HG02610 (cell line): ENCODE results near the gene PTF1A.

Experiments used
- ATAC-seq: cut with Tn5 transposase; IDR thresholded peaks from one replicate; pipeline ENCODE4 v1.9.1; 2021; ENCODE audit warnings: mild to moderate bottlenecking, moderate library complexity; ENCODE audit not compliant: unreplicated experiment

The PTF1A gene, protein sequence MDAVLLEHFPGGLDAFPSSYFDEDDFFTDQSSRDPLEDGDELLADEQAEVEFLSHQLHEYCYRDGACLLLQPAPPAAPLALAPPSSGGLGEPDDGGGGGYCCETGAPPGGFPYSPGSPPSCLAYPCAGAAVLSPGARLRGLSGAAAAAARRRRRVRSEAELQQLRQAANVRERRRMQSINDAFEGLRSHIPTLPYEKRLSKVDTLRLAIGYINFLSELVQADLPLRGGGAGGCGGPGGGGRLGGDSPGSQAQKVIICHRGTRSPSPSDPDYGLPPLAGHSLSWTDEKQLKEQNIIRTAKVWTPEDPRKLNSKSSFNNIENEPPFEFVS

DNA sequence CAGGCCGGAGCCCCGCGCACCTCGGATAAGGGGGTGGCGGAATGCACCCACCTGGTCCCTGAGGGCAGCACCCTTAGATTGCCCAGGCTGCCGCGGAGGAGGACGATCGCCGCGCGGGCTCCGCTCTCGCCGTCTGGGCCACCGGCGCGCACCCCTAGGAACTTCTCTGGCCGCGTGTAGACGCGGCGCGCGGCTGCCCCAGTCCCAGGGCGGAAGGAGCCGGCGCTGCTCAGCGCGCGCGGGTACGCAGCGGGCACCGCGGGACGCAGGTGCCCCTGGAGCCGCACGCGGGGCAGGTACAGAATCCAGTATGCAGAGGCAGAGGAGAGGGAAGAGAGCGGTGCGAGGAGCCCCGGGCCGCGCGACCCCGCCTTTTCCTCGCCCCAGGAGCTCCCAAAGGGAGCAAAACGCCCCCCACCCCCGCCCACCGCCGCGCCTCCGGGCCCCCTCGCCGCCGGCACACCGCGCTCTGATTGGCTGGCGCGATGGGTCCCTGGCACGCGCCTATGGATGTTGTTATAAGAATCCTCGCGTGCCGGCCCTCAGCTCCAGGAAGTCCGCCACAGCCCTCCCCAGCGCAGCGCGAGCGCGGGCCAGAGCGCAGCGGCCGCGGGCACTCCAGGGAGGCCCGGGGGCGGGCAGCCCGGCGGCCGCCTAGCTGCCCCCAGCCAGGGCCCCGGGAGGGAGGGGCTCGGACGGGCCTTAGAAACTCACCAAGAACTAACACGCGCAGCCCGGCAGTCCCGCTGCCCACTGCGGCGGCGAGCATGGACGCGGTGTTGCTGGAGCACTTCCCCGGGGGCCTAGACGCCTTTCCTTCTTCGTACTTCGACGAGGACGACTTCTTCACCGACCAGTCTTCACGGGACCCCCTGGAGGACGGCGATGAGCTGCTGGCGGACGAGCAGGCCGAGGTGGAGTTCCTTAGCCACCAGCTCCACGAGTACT lies at the start of gene PTF1A:
TSS of gene PTF1A (plus strand) at position 549 of the 948 bp plus-strand sequence. CDS start at position 768, 219 bp downstream.
- ATAC-seq, result no peak

DNA sequence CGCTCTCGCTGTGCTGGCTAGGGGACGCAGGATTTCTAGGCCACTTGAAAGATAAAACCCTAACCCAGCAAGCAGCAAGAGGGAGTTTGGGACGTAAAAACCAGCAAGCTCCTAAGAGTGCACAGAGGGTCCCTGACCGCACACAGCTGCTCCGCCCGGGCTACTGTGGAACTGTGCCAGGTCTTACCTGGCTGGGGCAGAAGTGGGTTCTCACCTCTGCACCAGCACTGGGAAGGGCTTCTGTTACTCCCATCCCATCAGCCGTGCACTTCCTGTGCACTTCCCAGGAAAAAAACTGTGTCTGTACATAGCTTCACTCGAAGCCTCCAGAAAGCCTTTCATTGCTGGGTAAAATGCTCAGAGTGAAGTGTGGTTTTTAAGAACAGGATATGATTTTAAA lies 45.9 kb upstream of the PTF1A start:
- no peak for ATAC-seq

DNA sequence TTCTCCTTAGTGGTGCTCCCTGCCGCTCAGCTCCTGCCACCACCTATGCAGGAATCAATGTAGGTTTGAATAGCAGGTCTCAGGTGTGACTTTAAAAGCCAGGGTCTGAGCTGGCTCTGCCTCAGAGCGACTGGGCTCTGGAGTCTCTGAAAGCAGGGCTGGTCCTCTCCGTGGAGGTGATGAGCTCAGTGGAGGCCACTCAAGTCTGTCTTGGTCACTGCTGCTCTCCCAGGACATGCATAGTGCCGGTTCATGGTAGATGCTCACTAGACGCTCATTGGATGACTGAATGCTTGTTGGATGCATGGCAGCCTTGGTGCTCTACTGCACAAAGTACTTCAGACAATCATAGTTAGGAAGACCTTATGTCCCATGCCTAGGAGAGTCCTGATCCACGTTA lies 45.1 kb upstream of the PTF1A start:
- ATAC-seq, result no peak

DNA sequence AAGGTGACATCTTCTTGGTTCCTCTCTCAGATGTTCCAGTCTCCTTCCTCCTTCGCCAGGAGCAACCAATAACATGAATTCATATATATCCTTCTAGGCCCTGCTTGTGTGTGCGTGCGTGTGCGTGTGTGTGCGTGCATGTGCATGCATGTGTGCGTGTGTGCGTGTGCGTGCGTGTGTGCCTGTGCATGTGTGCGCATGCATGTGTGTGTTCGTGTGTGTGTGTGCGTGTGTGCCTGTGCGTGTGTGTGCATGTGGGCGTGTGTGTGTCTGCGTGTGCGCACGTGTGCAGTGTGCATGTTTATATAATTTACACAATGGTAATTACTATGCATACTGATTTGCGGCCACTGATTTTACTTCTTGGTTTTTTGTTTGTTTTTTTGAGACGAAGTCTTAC lies 43.9 kb upstream of the PTF1A start:
- no peak for ATAC-seq

DNA sequence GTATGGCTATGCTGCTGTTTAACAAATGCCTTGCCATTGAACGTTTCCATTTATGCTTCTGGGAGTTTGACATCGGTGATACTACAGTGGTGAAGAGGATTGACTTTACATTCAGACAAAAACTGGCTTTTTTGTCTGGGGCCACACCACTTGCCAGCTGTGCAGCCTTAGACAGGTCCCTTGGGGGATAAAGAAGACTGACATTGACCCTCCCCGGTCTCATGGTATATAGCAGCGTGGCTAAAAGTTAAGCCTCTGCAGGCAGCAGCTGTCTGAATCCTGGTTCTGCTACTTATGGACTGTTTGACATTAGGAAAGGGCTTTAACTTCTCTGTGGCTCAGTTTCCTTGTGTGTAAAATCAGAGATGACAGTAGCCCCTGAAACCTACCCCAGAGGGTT lies 42.0 kb upstream of the PTF1A start:
- no peak for ATAC-seq

DNA sequence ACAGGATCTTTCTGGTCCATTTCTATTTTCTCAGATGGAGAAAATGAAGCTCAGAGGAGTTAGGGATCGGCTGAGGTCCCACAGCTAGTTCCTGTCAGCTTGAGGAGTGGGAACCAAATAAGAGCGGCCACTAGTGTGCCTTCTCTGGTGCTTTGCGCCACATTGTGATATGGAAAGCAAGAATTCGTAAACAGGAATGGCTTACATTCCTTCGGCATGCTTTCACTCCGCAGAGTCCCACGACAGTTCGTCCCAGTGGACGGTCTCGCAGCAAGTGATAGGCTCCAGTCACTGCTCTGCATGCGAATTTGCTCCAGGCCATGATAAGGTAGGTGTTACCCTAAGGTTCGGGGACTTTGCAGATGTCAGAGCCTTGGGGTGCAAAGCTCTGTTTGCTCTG lies 41.5 kb upstream of the PTF1A start:
- ATAC-seq, result no peak

DNA sequence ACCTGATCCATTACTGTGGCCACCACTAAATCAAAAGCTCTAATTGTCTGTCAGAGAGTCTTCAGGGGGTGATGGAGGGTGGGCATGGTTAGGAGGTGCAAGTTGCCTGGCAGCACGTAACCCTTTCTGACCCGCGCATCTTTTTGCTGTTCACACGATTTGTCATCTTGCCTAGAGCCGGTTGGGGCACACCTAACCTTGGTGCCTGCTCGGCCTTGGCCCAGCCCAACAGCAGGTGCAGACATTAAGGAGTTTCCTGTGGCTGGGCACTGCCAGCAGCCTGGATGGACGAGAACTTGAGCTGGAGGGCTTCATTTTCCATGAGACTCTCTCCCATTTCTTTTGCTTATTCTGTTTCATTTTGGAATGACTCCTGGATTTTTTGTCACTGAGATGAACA lies 41.0 kb upstream of the PTF1A start:
- no peak for ATAC-seq

DNA sequence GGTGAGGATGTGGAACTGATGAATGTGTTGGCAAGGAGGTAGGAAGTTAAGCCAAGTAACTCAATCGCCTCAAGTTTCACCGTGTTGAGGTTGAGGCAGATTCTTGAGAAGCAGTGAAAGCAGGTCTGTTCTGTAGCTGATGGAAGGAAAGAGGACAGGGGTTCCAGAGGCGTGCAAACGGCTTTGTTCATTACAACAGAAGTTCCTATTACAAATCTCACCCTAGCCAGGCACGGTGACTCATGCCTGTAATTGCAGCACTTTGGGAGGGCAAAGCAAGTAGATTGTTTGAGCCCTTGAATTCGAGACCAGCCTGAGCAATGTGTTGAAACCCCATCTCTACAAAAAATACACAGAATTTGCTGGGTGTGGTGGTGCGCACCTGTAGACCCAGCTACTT lies 36.9 kb upstream of the PTF1A start:
- no peak for ATAC-seq

DNA sequence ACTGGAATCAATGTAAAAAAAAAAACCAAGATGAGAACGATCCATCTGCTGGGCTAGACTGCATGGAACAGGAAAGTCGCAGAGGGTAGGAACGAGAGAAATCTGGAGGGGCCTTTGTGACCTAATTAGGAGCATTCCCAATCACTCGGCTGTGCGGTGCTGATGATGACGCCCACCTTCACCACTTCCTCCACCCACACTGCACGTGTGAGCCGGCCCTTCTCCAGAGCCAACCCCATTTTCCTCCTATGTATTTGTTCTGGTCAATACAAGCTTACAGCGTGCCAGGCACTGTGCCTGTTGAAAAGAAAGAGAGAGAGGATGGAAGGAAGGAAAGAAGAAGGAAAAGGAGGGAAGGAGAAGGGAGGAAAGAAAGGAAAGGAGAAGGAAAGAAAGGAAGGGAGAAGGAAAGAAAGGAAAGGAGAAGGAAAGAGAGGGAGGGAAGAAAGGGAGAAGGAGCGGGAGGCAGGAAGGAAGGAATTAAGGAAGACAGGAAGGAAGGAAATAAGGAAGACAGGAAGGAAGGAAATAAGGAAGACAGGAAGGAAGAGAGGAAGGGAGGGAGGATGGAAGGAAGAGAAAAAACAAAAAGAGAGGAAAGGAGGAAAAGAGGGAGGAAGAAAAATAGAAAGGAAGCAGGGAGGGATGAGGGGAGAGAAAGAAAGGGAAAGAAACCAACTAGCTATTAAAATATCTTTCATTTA lies 35.5 kb upstream of the PTF1A start:
- no peak for ATAC-seq

DNA sequence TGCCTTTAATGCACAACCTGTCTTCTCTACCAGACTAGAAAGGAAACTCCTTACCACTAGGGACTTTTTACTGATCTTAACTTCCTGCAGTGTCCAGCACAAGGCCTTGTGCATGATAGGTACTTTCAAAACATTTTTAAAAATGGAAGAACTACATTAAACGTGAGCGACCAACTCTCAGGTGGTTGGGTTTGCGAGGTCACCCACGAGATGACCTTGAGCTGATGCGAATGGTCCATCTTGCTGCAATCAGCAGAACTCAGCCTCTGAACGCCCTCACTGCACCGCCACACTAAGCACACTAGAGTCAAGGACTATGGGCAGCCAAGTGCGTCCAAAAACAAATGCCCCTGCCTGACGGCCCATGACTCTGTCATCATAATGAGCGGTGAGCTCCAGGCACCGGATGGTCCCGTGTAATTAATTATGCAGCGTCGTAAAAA lies 34.9 kb upstream of the PTF1A start:
- no peak for ATAC-seq

DNA sequence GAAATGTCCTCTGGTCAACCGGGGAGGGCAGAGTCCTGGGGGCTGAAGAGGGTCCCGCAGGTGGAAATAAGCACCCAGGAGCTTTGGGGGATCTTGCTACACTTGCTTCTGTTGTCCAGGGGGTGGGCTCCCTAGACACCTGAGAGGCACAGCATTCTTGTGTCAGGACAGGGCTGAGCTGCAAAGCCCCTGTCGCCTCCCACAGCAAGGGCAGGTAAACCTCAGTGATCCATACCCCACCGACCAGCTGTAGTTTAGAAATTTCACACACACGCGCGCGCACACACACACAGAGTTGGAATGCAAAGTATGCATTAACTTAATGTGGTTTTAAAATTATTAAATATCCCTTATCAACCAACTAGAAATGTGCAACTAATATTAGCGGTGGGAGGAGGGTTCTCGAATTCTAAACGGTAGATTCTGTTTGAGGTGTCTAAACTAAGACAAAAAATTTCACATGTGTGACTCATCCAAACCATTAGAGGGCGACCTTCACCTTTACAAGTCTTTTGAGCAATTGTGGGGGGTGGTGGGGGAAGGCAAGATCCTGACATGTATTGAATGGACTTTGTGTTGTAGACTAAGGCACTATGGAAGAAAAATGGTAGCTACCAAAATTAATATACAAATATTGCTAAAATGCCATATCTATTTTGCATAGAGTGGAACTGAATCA lies 34.3 kb upstream of the PTF1A start:
- peak; percentile 54 for ATAC-seq

DNA sequence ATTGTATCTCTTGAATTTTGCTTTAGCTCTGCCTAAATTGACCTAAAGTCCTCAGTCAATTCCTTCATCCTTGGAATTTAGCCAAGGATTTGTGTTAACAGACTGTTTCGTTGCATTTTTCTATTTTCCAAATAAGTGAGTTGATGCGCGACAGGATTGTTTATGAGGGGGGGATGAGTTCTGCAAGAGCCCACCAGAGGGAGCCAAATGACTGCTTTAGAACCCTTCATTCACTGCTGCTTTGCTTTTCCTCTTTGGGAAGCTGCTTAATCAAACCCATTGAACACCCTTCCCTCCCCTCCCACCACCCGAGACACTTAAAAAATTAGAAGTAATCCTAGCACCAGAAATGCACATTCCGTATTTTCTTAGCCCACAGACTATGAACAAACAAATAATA lies 33.7 kb upstream of the PTF1A start:
- ATAC-seq, result peak; percentile 69

DNA sequence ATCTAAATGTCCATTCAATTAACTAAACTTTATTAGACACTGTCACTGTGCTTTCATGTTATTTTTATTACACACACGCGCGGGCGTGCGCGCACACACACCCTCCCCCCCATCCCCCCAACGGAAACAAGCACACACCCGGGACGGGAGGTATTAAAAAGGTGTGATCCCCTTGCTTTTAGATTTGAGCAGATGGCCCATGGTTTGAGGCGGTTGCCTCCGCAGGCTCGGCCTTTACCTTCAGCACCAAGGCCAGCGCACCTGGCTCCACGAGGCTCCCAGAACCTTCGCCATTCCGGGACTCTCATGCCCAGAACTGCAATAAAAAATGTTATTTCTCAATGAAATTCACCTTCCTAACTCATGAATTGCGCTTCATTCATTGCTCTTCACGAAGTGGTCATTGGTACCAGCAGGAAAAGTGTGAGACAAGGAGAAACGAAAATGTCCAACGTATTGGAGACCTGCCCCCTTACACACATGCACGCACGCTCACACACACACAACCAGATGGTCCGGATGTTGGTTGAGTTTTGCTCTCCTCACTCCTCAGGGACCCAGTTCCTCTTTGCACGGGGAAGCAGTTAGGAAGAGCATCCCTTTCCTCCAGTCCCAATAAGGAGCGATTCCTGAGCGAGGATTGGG lies 20.8 kb upstream of the PTF1A start:
- ATAC-seq, result no peak

DNA sequence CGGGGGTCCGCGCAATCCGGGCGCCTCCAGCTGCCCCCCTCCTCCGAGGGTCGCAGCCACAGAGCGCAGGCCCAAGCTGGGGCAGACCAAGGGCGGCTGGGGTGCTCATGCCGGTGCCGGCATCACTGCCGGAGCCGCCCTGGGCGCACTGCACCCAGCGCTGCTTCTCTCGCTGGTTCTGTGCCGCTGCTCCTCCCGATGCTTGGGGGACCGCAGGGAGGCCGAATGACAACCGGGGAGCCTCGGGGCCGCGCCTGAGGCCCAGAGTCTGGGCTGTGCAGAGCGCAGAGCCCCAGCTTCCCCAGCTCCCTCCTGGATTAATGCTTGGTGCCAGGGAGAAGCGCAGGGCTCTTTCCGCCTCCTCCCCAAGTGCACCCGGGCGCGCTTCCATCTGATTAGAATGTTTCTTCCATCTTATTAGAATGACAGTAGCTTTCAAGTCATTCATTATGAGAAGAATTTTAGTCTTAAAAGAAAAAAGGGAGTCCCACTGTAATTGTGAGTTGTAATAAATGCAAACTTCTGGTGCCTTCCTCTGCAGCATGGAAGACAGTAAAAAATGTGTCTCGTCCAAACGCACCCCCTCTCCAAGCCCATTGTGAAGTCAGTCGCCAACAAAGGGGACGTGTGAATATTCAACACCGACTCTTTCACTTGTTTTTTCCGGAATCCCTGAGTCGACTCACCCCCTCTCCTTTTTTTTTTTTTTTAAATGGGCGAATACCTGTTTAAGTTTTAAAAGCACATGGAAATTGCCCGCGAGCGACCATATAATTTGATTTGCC lies 19.5 kb upstream of the PTF1A start:
- ATAC-seq, result no peak

DNA sequence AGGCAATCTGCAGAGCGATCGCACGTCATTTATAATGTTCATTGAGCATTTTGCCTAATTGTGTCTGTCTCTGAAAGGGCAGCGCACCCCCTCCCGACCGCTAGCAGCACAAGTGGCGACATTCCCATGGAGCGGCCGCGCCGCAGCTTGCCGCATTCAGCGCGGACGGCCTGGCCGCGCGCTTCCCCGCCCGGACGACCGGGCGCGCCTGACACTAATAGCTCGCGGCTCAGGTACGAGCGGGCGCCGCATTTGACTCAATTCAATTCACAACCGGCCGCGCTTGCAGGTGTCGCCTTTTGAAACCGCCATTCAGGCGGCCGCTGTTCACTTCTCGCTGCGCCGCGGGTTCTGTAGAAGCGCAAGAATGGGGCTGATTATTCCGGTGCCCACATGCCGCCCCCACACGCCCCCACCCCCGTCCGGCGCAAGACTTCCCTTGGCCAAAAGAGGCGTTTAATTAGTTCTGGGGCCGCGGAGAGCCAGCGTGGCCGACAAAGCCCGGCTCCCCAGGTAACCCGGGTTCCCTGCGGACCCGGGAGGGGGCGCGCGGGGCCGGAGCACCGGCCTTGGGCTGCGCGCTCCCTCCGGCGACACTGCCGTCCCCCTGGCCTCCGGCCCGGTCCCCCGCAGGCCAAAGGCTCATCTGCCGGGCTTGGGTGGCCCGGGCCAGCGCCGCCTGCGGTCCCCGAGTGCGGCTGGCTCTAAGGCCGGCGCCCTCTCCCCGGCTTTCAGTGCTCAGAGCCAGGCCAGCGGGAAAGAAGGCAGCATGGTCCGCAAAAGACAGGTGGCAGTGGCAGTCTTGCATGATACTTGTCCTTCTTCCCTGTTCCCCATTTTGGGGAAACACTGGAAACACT lies 18.7 kb upstream of the PTF1A start:
- no peak for ATAC-seq

DNA sequence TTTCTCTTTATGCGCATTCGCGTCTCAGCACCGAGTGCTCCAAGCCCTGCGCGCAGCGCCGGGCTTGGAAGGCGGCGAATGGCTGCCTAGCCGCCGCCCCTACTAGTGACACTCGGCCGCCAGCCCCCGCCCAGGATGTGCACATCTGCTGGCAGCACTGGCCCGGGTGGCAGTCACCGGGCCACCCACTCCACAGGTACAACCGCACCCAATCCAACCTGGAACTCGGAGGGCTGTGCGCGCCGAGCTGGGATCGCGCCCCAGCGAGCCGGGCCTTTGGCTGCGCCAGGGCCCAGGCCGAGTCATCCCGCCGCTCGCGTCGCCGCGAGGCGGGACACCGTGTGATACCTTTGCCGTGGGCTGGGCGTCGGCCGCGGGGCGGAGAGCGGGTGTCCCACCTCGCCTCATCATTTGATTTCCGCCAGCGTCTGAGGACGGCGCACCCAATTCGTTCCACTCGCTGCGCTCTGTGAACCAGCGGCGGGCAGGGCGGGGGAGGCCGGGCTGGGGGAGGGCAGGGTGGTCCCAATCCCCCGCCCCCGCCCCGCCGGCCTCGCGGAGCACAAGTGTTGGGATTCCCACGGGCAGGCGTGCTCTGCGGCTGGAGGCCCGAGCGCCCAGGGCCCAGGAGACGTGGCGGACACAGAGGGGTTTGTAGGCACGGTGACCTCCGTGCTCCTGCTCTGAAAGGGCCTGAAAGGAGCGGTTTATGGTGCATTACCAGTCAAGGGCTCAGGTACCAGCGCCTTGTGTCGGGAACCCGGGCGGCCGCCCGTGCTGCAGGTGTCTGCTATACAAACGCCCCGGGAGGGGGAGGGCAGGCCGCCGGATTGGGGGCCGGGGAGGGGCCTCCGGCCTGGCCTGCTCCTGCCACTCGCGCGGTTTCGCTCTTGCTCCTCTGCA lies 17.8 kb upstream of the PTF1A start:
- no peak for ATAC-seq

DNA sequence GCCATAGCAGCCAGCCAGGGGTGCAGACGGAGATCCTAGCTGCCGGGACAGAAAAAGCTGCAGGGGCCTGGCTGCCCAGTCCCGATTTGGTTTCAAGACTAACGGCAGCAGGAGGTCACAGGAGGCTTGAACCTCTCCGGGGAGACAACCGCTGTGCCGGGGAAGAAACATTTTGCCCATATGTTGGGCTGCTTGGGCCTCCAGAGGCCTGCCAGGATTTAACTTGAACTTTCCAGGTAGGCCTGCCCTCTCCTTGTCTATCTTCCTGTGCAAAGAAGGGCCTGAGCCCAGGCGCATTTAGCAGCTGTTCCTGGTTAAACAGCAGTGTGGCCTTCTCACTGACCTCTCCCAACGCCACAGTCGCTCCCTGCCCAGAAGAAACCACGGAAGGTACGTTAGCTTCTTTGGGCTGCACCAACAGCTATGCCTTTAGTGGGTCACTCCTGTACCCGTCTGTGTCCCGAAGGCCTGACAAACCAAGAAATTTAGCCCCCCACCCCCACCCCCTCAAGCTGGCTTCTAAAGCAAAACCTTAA lies 17.1 kb upstream of the PTF1A start:
- no peak for ATAC-seq
